ES-I3 (cell line): Measurements from ENCODE around the gene ALG10.
"Not testable (repeated sequence)": the region's sequence is repeated elsewhere in the genome, so short reads cannot be mapped to it uniquely, and the experiment has no call there.

Experiments
- H3K36me3 ChIP-seq: 2 replicates; pipeline ENCODE4 v1.6.1; 2013; ENCODE audit warnings: mild to moderate bottlenecking, low read length, control low read depth, moderate library complexity; ENCODE audit not compliant: insufficient read depth
- H3K4me1 ChIP-seq: 2 replicates; pipeline ENCODE4 v1.6.1; 2013; ENCODE audit warnings: mild to moderate bottlenecking, control low read depth, low read length; ENCODE audit not compliant: insufficient read depth
- H3K9ac ChIP-seq: 2 replicates; pipeline ENCODE4 v1.6.1; 2013; ENCODE audit warnings: low read depth, mild to moderate bottlenecking, low read length, moderate library complexity
- H3K9me3 ChIP-seq: 2 replicates; pipeline ENCODE4 v1.6.1; 2013; ENCODE audit warnings: mild to moderate bottlenecking, low read length, moderate library complexity; ENCODE audit not compliant: control insufficient read depth, insufficient read depth

Gene ALG10

GRCh38 chr12:34046570-34046969 is 24.3 kb downstream of the ALG10 start:
- Histone ChIP-seq H3K4me1 (no peaks in the 10 kb centered on the region), H3K36me3 (no peaks in the 10 kb centered on the region), H3K9ac (no peak overlapping the region), H3K9me3 (no peaks in the 10 kb centered on the region)

GRCh38 chr12:34047855-34048254 is 25.6 kb downstream of the ALG10 start:
- not testable (repeated sequence) for H3K4me1 ChIP-seq, H3K36me3 ChIP-seq, H3K9me3 ChIP-seq, H3K9ac ChIP-seq

- no peak overlapping the region for H3K9ac ChIP-seq
- H3K4me1 ChIP-seq: no peaks in the 10 kb centered on the region
- H3K9me3 ChIP-seq: no peaks in the 10 kb centered on the region
- H3K36me3 ChIP-seq: no peaks in the 10 kb centered on the region
Measured at GRCh38 chr12:34048714-34049113, 26.4 kb downstream of the ALG10 start.

- no peaks in the 10 kb centered on the region for H3K36me3 ChIP-seq
- H3K9me3 ChIP-seq: no peaks in the 10 kb centered on the region
- H3K4me1 ChIP-seq: no peaks in the 10 kb centered on the region
- no peak overlapping the region for H3K9ac ChIP-seq
Measured at GRCh38 chr12:34051486-34051885, 29.2 kb downstream of the ALG10 start.

GRCh38 chr12:34054938-34055337 is 32.6 kb downstream of the ALG10 start:
- H3K4me1 ChIP-seq: no peaks in the 10 kb centered on the region
- H3K9ac ChIP-seq: no peak overlapping the region
- H3K36me3 ChIP-seq: no peaks in the 10 kb centered on the region
- H3K9me3 ChIP-seq: no peaks in the 10 kb centered on the region
